Dermis blood vessel endothelial cell (primary cell): ENCODE data around the gene PRDX3. TPM values are rescaled to one million over a fixed set of nuclear protein-coding genes. Genes with fewer than 3 reads are reported as not detected.
A peak's percentile ranks its signal among the peaks of the same experiment; 100 is the strongest.
"Not testable (repeated sequence)": the region's sequence is repeated elsewhere in the genome, so short reads cannot be mapped to it uniquely, and the experiment has no call there.

ENCODE experiments used
- DNase-seq: peaks from one replicate; pipeline ENCODE4 v3.0.0; 2010
- total RNA-seq: library from RNA; depleted of rRNA; stranded (reverse); fragments of >200 nt; gene quantifications from 2 replicates; pipeline ENCODE4 v1.2.3, GENCODE V29; 2014

PRDX3 gene
- total RNA-seq, 1 donor from 2014 or later: 158 TPM

DNA sequence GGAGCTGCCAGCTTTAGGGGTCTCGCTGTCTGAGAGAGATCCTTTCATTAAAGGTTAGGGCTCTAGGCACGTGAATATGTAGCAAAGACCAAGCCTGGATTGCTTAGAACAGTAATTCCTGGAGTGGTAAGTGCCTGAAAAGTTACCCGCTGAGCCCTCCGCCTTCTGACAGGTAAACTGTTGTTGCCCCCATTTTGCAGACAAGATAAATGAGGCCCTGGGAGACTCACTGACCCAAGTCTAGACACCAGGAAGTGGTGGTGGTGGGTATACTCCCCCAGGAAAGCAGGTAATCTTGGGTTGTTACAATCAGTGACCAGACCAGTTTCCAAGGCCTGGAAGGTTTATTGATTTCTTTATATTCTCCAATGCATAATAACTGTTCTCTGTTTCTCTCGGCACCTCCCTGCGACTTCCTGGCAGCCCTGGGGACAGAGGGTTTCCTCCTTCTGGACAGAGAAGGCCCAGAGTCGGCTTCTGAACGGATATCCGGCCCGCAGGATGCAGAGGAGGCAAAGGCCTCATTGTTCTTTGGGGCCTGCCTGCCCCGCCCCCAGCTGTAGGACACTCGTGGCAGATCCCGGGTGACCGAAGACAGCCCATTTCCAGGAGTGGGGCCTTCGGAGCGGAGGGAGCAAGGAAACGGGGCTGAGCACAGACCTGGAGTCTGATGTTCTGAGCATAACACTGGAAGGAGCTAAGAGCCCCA is 27.4 kb upstream of the PRDX3 start:
- DNase-seq: peak; percentile 68

DNA sequence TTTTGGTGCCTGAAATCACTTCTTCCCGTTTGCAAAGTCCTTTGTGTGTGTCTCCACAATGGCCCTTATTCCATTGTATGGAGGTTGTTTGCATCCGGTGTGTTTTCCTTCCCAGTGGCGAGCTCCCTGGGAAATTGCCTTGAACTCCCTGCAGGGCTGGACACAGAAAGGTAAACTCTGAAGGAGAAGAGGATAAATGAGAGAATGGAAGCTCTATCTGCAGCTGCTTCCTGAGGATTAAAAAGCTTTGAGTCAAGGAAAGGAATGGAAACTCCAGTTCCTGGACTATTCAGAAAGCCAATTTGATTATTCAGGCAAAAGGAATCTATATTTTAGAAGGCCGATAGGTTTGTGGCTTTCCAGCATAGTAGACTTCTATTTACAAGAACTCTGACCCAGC is 24.4 kb upstream of the PRDX3 start:
- peak; percentile 71 for DNase-seq

DNA sequence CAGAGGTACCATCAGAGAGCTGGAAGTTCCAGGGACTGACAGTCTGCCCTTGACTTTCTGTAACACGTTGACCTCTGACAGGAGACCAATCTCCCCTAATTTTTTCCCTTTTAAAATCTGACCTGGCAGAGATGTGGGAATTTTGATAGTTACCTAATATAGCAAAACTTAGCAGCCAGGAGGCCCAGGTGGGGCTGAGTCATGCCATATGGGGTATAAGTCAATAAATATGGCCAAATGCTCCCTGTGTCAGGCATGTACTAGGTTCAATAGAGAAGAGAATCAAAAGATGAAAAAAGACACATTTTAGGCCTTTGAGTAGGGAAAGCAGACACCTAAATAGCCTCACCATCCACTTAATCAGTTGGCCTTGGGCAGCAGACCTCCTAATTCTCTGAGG is 22.6 kb upstream of the PRDX3 start:
- DNase-seq: no peak

DNA sequence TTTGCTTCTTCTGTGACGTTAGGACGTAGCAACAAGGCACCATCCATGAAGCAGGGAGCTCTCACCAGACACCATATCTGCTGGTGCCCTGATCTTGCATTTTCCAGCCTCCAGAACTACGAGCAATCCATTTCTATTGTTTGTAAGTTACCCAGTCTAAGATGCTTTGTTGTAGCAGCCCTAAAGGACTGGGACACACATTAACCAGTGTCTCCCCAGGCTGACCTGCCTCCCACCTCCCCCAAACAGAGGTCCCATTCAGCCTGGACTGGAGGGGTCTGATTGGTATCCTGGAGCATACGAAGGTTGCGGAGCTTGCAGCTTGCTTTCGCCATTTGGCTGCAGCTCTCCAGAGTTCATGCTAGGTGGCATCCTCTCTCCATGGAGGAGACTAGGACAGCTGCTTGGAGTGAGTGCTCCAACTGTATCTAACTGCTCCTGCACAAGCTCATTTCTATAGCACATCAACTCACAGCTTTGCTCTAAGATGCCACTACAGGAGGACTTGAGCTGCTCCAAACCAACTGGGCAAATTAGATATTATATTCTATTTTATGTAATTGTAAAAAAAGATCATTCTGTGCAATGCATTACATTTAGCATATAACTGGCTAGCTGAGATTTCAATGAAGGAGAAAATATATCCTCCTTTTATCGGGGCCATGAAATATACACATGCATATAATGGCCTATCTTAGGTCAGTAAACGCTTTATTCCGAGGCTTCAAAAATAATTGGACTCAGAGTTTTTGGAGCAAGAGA is 20.8 kb upstream of the PRDX3 start:
- peak; percentile 91 for DNase-seq

DNA sequence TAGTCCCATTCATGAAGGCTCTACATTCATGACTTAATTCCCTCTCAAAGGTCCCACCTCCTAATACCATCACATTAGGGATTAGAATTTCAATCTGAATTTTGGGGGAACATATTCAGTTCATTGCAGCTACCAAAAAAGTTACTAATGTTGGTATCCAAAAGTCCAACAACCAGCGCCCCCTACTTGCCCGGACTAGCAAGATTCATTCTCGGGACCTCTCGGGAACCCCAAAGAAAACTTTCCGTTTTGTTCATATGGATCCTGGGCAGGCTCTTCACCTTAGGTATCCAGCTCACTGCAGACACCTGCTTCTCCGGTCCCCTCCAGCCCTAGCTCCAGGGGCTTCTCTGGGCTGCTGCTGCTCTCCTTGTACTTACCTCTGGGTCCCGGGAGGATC is 19.8 kb upstream of the PRDX3 start:
- peak; percentile 32 for DNase-seq

DNA sequence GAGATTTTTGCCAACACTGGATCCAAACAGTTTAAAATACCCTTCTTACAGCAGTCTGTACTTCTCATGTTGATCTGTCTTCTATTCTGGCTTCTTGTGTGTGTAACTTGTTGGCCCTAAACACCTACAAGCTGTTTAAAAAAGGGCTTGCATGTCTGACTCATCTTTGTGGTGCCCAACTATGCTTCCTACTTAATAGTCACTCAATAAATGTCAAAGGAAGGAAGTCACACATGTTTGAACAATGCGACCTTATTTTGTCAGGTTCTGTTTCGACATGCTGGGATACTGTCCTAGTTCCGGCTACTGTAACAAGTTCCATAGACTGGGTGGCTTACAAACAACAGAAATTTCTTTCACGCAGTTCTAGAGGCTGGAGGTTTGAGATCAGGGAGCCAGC is 19.3 kb upstream of the PRDX3 start:
- DNase-seq: peak; percentile 64

DNA sequence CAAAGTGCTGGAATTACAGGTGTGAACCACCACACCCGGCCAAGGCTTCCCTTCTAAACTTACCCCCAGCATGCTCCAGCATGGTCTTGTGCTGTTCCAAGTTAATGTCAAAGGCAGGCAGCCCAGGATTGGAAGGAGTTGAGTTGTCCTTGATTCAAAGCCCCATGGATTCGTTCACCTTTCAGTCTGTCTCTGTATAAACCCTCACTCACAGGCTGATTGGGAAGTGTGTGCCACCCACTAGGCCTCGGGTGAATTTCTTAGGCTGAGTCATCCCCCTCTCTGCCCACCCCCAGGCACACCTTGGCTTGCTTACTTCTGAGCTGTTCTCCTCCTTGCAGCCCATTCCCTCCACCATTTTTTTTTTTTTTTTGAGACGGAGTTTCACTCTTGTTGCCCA is 13.3 kb upstream of the PRDX3 start:
- no peak for DNase-seq

DNA sequence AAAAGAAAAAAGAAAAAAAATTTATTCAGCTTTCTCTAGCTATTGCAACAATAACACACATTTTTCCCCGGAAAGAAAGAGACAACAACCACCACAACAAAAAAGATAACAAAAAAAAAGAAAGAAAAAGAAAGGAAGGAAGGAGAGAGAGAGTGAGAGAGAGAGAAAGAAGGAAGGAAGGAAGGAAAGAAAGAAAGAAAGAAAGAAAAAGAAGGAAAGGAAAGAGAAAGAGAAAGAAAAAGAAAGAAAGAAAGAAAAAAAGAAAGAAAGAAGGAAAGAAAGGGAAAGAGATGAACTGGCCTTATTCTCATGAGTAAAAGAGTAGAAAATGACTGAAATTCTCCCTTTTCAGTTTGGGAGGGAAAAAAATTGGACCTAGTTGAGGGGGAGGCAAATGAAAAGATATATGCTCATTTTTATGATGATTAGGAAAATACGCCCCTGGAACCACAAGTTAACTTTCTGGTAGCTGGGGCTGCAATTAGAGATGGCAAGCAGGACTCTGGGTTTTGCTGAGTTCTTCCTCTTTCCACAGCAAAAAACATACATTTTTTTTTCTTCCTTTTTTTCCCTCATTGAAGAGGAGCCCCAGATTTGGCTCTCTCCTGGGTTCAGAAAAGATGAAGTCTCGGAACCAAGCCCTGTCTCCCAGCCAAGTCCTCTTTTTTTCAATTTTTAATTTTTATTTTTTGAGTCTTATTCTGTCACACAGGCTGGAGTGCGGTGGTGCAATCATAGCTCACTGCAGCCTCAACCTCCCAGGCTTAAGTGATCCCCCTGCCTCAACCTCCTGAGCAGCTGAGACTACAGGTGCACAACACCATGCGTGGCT is 12.6 kb upstream of the PRDX3 start:
- no peak for DNase-seq

DNA sequence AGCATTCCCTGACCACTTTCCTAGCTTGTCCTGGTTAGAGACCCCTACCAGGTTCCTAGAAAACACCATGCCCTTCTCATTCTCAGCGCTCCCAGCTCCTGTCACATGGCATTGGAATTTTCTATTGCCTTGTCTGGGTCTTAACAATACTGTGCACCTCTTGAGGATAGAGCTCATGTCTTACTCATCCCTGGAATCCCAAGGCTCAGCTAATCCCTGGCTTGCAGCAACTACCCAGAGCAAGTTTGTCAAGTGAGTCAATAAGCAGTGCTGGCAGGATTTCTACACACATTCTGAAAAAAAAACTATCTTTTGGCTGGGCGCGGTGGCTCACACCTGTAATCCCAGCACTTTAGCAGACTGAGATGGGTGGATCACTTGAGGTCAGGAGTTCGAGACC is 11.7 kb upstream of the PRDX3 start:
- no peak for DNase-seq

DNA sequence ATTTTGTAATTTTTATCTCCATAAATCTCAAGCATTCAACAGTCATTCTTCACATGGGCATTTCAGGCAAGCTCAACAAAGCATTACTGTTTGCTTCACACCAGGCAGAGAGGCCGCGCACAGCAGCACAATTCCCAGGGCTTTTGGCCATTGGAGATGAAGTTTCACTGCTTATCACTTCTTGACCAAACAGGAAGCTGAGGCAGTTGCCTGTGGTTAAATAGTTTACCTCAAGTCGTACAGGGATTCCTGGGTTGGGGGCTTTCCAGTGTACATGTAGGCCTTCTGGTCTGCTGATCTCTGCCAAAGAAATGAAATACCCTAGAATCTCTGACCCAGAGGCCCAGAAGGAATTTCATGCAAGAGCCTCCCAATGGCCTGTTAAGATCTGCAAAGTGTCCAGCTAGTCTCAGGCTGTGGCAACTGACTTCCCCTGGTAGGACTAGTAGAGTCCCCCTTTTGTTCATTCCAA is 11.2 kb upstream of the PRDX3 start:
- no peak for DNase-seq

DNA sequence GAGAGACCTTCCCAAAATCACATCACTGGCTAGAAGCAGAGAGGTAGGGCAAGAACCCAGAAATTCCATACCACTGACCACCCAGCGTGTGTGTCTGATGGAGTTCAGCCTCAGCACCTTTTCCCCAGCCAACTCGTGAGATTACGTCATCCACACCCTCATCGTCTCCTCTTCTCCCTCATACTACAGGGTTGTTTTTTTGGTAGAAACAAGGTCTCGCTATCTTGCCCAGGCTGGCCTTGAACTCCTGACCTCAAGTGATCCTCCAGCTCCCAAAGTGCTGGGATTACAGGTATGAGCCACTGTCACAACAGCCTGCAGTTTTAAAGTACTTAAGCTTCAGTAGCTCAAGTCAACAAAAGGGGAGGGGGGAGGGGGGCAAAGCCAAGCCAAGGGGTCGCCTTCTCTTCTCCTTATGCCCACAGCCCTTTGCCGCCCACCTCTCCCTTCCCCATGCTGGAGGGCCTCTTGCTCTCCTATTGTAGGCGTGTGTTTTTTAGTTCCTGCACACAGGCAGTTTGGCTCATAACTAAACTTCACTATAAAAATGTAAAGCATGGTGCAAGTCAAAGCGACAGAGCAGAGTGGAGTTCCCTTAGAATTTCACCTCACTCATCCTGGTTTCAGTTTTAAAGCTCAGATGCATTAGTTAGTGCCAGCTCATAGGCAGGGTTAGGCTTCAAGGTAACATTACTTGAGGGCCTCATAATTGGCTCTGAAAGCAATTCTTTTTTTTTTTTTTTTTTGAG is 5.2 kb upstream of the PRDX3 start:
- no peak for DNase-seq

DNA sequence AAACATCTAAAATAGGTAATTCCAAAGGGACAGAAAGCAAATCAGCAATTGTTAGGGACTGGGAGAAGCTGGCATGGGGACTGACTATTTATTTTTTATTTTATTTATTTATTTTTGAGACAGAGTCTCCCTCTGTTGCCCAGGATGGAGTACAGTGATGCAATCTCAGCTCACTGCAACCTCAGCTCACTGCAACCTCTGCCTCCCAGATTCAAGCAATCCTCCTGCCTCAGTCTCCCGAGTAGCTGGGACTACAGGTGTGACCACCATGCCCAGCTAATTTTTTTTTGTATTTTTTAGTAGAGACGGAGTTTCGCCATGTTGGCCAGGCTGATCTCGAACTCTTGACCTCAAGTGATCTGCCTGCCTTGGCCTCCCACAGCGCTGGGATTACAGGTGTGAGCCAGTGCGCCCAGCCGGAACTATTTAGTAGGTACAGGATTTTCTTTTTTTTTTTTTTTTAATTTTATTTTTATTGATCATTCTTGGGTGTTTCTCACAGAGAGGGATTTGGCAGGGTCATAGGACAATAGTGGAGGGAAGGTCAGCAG is 2.3 kb upstream of the PRDX3 start:
- DNase-seq: not testable (repeated sequence)

DNA sequence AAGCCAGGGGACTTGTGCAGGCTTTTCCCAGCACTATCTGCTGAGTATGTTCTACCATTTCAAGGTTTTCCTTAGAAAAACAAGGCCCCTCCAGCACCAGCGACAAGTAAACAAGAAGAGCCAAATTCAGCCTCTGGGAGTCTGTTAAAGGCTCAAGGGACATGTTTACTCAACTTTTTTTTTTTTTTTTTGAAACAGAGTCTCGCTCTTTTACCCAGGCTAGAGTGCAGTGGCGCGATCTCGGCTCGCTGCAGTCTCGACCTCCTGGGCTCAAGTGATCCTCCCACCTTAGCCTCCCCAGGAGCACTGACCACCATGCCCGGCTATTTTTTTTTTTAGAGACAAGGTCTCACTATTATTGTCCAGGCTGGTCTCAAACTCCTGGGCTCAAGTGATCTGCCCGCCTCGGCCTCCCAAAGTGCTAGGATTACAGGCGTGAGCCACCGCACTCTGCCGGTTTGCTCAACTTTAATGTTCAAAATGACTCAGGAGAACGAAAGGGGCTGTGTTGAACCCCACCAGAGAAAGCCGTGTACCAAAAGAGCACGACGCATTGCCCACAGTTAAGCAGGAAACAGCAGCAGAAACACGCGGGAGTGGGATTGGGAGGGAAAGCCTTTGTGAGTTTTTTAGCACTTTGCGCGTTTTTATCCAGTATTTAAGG is 772 bp downstream of the PRDX3 start:
- no peak for DNase-seq

DNA sequence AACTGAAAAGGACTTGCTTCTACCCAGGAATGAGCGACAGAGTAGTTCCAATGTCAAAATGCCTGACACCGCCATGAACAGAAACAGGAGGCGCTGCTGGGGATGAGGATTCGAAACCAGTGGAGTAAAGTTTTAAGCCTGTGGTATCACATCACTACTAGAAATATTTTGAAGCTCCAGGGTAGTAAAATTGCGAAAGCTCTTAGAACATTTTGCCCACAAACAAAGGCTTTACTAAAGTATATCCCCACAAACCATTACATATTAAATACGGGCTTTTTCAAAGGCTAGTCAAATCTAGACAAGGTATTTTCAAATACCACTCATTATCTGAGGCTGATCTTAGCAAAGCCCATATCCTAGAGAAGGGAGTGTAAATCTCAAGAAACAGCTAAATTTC is 2.4 kb downstream of the PRDX3 start:
- no peak for DNase-seq

DNA sequence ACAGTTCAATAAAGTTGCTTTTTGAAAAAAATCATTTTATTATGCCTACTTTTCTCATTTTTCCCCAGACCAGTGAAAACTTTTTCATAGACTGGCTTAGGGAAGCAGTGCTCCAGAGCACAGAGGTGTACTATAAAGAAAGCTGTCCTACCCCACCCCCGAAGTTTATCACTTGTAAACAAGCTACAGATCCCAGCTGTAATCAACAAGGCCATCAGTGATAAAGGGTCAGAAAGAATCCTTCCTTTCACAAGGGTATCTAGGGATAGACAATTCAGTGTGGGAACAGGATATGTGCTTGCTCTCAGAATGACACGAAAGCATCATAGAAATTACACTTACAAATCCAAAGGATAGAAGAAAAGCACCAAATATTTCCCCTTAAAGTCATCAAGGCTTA is 4.5 kb downstream of the PRDX3 start:
- no peak for DNase-seq

DNA sequence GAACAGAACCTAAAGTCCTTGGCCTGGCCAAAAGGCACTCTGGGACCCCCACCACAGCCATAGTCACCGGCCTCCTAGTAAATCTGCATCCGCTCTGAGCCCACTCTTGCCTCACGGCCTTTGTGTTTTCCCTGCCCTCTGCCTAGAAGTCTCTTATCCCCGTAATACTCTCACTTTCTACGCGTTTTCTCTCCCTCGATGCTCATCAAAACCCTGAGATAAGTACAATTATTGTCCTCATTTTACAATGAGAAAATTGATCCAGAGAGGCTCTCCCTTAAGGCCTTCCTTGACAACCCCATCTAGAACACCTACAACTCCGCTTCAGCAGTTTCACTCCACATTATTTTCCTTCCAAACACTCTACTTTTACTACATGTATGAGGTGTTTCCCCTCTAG is 11.6 kb downstream of the PRDX3 start:
- no peak for DNase-seq

DNA sequence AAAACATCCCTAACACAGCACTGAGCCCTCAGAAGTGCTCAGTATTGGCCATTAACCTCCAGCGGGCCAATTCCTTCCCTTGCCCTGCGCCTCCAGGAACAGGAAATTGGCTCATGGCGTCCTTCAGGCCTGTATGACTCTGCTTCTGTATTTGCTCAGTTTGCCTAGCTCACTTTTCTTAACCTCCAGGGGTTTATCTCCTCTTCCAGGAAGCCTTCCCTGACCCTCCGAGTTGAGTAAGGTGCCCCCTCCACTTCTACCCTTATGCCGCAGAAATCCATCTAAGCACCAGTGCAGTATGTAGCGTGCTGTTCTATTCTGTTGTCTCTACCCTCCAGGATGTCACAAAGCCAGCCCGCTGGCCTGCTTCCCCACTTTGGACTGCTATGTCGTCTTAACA is 12.0 kb downstream of the PRDX3 start:
- DNase-seq: peak; percentile 64

DNA sequence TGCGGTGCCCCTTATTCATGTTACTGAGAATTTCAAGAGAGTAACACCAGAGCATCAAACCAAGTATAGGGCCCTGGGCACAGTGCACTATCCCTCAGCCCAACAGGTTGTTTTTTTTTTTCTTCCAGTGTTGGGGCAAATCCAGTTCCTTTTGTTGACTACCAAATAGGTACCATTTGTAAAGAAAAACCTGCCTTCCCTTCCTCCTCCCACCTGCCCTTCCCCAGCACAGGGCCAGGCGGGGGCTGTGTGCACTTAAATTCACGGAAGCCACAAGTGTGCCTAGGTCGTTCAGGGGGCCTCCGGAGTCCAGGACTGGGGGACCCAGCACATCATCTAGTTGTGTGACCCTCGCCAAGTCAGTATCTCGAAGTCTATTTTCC is 12.5 kb downstream of the PRDX3 start:
- no peak for DNase-seq

DNA sequence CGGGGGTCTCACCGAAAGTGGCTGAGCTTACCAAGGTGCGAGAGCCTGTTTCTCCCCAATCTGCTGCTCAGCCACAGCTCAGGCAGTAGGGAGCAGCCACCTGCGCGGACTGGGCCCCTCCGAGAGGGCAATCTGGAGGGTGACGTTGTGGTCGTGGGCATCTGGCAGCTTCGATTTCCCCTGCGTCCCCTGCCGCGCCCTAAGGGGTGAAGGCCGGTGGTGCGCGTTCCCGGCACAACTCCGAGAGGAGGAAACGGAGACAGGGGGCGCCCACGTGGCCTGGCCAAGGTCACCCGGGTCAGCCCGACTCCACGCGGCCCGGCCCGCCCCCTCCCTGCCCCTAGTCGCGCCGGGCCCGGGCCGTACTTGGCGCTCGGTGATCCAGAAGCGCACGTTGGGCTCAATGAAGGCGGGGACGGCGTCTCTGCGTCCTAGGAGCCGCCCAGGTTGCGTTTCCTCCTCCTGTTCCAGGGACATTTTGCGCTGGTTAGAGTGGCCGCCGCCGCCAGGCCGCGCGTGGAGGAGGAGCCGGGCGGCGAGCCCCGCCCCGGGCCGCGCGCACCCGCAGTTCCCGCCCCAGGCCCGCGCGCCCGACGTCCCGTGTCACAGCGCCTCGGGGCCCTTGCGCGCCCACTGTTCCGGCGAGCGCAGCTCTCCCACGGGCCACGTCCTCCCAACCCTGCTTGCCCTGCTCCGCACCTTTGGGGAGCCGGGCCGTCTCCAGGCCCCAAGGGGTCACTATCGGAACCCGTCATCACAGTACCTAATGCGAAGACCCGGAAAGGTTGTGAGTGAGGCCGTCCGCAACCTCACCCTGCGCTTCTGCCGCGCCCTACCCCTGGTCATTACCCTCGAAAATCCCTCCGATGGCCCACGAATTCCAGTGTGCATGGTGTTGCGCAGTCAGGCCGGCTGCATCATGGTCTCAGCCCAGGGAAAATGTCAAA is 13.2 kb downstream of the PRDX3 start, which contains the start of gene SFXN4:
Gene SFXN4 (minus strand): TSS at position 544 of the 947 bp plus-strand sequence. CDS start 67 bp downstream, at position 477.
- peak; percentile 76 for DNase-seq

DNA sequence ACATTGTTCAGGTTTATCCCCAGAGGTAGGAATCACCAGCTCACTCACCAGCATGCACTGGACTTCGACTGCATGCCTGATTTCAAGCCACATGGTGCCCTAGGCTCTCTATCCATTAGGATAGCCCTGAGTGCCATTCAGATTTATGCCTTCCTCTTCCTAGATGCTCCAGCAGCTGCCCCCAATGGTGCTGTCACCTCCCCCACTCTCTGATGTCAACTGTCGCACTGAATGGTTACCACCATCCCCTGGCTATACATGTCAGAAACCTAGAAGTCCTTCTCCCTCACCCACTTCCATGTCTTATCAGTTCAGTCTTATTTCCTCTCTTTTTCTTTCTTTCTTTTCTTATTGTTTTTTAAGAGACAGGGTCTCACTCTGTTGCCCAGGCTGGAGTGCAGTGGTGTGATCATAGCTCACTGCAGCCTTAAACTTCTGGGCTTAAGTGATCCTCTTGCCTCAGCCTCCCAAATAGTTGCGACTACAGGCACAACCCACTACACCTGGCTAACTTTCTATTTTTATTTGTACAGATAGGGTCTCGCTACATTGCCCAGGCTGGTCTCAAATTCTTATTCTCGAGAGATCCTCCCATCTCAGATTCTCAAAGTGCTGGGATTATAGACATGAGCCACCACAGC is 16.0 kb downstream of the PRDX3 start:
- no peak for DNase-seq
